ENCODE results near the gene C10orf67. TPM values are rescaled to one million over a fixed set of nuclear protein-coding genes. Genes with fewer than 3 reads are reported as not detected.

Gene C10orf67
- total and polyA plus RNA-seq, 5 donors from 2014 or later = 0.31 to 0.74 (median 0.48) TPM; not detected in 1

DNA sequence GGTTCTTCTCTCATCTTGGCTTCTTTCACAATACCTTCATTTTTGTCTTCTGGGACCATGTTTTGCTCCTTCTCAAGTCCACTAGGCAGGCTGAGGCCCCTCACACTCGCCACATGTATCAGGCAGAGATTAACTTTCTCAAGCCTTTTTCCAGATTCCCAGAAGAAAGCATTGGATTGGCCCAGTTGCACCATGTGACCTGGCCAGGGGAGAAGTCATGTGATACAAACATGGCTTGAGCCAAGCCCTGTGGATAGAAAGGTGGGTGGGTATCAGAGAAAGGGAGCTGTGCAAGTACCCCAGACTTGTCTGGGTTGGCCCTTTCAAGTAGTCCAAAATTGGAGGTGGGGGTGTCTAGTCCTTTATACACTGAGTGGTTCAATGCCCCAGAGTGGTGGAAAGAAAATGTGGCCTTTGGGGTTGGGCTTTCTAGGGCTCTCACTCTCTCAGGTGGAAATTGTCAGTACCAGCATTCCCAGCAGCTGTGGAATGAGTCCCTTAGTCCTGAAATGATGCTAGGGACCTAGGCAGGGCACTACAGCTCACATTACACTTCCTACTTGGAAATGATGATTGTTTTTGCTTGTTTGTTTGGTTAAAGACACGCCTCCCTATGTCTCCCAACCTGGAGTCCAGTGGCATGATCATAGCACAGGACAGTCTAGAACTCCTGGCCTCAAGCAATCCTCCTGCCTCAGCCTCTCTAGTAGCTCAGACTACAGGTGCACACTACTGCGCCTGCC is 36.9 kb upstream of the C10orf67 start:
- Mint-ChIP-seq H3K4me3 (no peak overlapping the region), H3K9me3 (peaks cover 0 to 3% (median 0%) of the 10 kb centered on the region in 7 donors), H3K27ac (no peak overlapping the region), H3K4me1 (no peaks in the 10 kb centered on the region), H3K36me3 (no peaks in the 10 kb centered on the region), H3K27me3 (peaks cover 4% of the 10 kb centered on the region)
- Histone ChIP-seq H3K4me1 (ENCODE audit: control insufficient read depth, insufficient read depth, low read length, poor library complexity, severe bottlenecking) (no peaks in the 10 kb centered on the region), H3K27ac (ENCODE audit: insufficient read depth, low read length, poor library complexity, severe bottlenecking) (no peak overlapping the region), H3K9me3 (ENCODE audit: control insufficient read depth in 2 of 2, low read length in 2 of 2) (no peaks in the 10 kb centered on the region), H3K27me3 (ENCODE audit: control insufficient read depth, insufficient read depth, low read length) (no peaks in the 10 kb centered on the region), H3K4me3 (ENCODE audit: low read depth, low read length) (no peak overlapping the region), H3K36me3 (ENCODE audit: control insufficient read depth, insufficient read depth, low read length) (no peaks in the 10 kb centered on the region)
- ATAC-seq (ENCODE audit: low read depth in 2 of 2) (no peak), DNase-seq (no peak)

DNA sequence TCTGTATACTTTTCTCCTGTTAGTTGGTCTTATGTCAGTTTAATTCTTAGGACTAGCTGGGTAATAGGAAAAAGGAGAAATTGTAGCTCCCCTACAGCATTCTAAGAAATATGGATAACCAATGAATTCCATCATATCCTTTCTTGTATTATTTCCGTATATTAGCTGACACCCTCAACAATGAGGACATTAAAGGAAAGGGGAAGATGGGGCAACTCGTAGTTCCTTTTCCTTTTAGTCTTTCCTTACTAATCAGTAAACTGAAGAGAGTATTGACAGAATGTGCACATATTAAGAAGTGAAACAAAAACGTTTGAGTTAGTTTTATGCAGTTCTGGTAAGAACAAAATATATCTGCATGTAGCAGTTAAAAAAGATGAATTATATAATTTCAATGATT is 35.1 kb upstream of the C10orf67 start:
- Mint-ChIP-seq H3K9me3 (peaks cover 0 to under 1% (median 0%) of the 10 kb centered on the region in 7 donors), H3K27me3 (peaks cover 4% of the 10 kb centered on the region), H3K4me3 (no peak overlapping the region), H3K36me3 (no peaks in the 10 kb centered on the region), H3K4me1 (no peaks in the 10 kb centered on the region), H3K27ac (no peak overlapping the region)
- no peaks in the 10 kb centered on the region for H3K4me1 ChIP-seq (ENCODE audit: control insufficient read depth, insufficient read depth, low read length, poor library complexity, severe bottlenecking)
- ATAC-seq (ENCODE audit: low read depth in 2 of 2) = no peak
- no peak overlapping the region for H3K27ac ChIP-seq (ENCODE audit: insufficient read depth, low read length, poor library complexity, severe bottlenecking)
- H3K9me3 ChIP-seq (ENCODE audit: control insufficient read depth in 2 of 2, low read length in 2 of 2) = no peaks in the 10 kb centered on the region
- no peaks in the 10 kb centered on the region for H3K36me3 ChIP-seq (ENCODE audit: control insufficient read depth, insufficient read depth, low read length)
- no peak overlapping the region for H3K4me3 ChIP-seq (ENCODE audit: low read depth, low read length)
- no peak for DNase-seq
- H3K27me3 ChIP-seq (ENCODE audit: control insufficient read depth, insufficient read depth, low read length) = no peaks in the 10 kb centered on the region

- Mint-ChIP-seq H3K27me3 (peaks cover 4% of the 10 kb centered on the region), H3K36me3 (no peaks in the 10 kb centered on the region), H3K4me1 (peaks cover 0 to 13% (median 3%) of the 10 kb centered on the region in 4 donors), H3K9me3 (no peaks in the 10 kb centered on the region), H3K4me3 (no peak overlapping the region), H3K27ac (no peak overlapping the region)
- no peaks in the 10 kb centered on the region for H3K9me3 ChIP-seq (ENCODE audit: control insufficient read depth in 2 of 2, low read length in 2 of 2)
- no peak overlapping the region for H3K27ac ChIP-seq (ENCODE audit: insufficient read depth, low read length, poor library complexity, severe bottlenecking)
- no peaks in the 10 kb centered on the region for H3K36me3 ChIP-seq (ENCODE audit: control insufficient read depth, insufficient read depth, low read length)
- no peak for DNase-seq
- no peaks in the 10 kb centered on the region for H3K4me1 ChIP-seq (ENCODE audit: control insufficient read depth, insufficient read depth, low read length, poor library complexity, severe bottlenecking)
- no peak overlapping the region for H3K4me3 ChIP-seq (ENCODE audit: low read depth, low read length)
- H3K27me3 ChIP-seq (ENCODE audit: control insufficient read depth, insufficient read depth, low read length) = no peaks in the 10 kb centered on the region
- ATAC-seq (ENCODE audit: low read depth in 2 of 2) = no peak
These were observed 31.6 kb upstream of the C10orf67 start for GRCh38 chr10:23376229-23376655.

DNA sequence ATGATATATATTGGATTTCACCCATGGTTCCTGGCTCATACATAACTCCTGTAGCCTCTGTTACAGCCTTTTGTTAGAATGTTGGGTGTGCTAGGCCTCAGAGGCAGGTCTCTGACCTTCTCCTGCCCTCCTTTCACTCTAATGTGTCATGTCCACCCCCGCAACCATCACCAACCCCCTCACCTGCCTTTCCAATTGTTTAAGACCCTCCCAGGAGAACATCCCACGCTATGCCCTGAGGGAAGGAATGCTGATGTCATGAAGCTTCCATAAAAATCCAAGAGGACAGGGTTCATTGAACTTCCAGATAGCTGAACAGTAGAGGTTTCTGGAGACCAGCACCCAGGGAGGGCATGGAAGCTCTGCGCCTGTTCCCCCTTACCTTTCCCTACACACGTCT is 30.8 kb upstream of the C10orf67 start:
- H3K4me3 ChIP-seq (ENCODE audit: low read depth, low read length) = no peak overlapping the region
- Mint-ChIP-seq H3K4me1 (peaks cover 0 to 16% (median 5%) of the 10 kb centered on the region in 4 donors), H3K27me3 (peaks cover 4% of the 10 kb centered on the region), H3K9me3 (no peaks in the 10 kb centered on the region), H3K4me3 (no peak overlapping the region), H3K36me3 (no peaks in the 10 kb centered on the region), H3K27ac (peak overlapping the region in 1 of 3 donors; percentile 62)
- H3K36me3 ChIP-seq (ENCODE audit: control insufficient read depth, insufficient read depth, low read length) = no peaks in the 10 kb centered on the region
- ATAC-seq (ENCODE audit: low read depth in 2 of 2) = no peak
- peaks cover 3% of the 10 kb centered on the region for H3K4me1 ChIP-seq (ENCODE audit: control insufficient read depth, insufficient read depth, low read length, poor library complexity, severe bottlenecking)
- no peaks in the 10 kb centered on the region for H3K27me3 ChIP-seq (ENCODE audit: control insufficient read depth, insufficient read depth, low read length)
- no peak for DNase-seq
- H3K27ac ChIP-seq (ENCODE audit: insufficient read depth, low read length, poor library complexity, severe bottlenecking) = no peak overlapping the region
- no peaks in the 10 kb centered on the region for H3K9me3 ChIP-seq (ENCODE audit: control insufficient read depth in 2 of 2, low read length in 2 of 2)

GRCh38 chr10:23373156-23373555 is 28.6 kb upstream of the C10orf67 start:
- no peak for ATAC-seq (ENCODE audit: low read depth in 2 of 2)
- Mint-ChIP-seq H3K27ac (peak overlapping the region in 1 of 3 donors; percentile 9), H3K27me3 (no peaks in the 10 kb centered on the region), H3K9me3 (peaks cover 0 to 2% (median 0%) of the 10 kb centered on the region in 7 donors), H3K36me3 (no peaks in the 10 kb centered on the region), H3K4me3 (peak overlapping the region in 1 of 4 donors; percentile 12), H3K4me1 (peaks cover 18 to 38% (median 25%) of the 10 kb centered on the region in 4 donors)
- H3K4me1 ChIP-seq (ENCODE audit: control insufficient read depth, insufficient read depth, low read length, poor library complexity, severe bottlenecking) = peaks cover 25% of the 10 kb centered on the region
- H3K27ac ChIP-seq (ENCODE audit: insufficient read depth, low read length, poor library complexity, severe bottlenecking) = no peak overlapping the region
- no peaks in the 10 kb centered on the region for H3K36me3 ChIP-seq (ENCODE audit: control insufficient read depth, insufficient read depth, low read length)
- DNase-seq = no peak
- no peaks in the 10 kb centered on the region for H3K9me3 ChIP-seq (ENCODE audit: control insufficient read depth in 2 of 2, low read length in 2 of 2)
- H3K27me3 ChIP-seq (ENCODE audit: control insufficient read depth, insufficient read depth, low read length) = no peaks in the 10 kb centered on the region
- no peak overlapping the region for H3K4me3 ChIP-seq (ENCODE audit: low read depth, low read length)

- no peak overlapping the region for H3K4me3 Mint-ChIP-seq
- no peaks in the 10 kb centered on the region for H3K27me3 Mint-ChIP-seq
- H3K27ac Mint-ChIP-seq = no peak overlapping the region
- no peak overlapping the region for H3K27ac ChIP-seq (ENCODE audit: insufficient read depth, low read length, poor library complexity, severe bottlenecking)
- peaks cover 19 to 46% (median 37%) of the 10 kb centered on the region in 4 donors for H3K4me1 Mint-ChIP-seq
- no peaks in the 10 kb centered on the region for H3K9me3 ChIP-seq (ENCODE audit: control insufficient read depth in 2 of 2, low read length in 2 of 2)
- peaks cover 31% of the 10 kb centered on the region for H3K4me1 ChIP-seq (ENCODE audit: control insufficient read depth, insufficient read depth, low read length, poor library complexity, severe bottlenecking)
- DNase-seq = peak in 1 of 3 donors; percentile 19
- no peak for ATAC-seq (ENCODE audit: low read depth in 2 of 2)
- peaks cover 0 to 2% (median 0%) of the 10 kb centered on the region in 7 donors for H3K9me3 Mint-ChIP-seq
- no peaks in the 10 kb centered on the region for H3K27me3 ChIP-seq (ENCODE audit: control insufficient read depth, insufficient read depth, low read length)
- no peaks in the 10 kb centered on the region for H3K36me3 ChIP-seq (ENCODE audit: control insufficient read depth, insufficient read depth, low read length)
- no peaks in the 10 kb centered on the region for H3K36me3 Mint-ChIP-seq
- no peak overlapping the region for H3K4me3 ChIP-seq (ENCODE audit: low read depth, low read length)
These were observed 26.5 kb upstream of the C10orf67 start for GRCh38 chr10:23371073-23371472.

- no peaks in the 10 kb centered on the region for H3K36me3 ChIP-seq (ENCODE audit: control insufficient read depth, insufficient read depth, low read length)
- DNase-seq (peak in 1 of 3 donors; percentile 23), ATAC-seq (ENCODE audit: low read depth in 2 of 2) (no peak)
- no peaks in the 10 kb centered on the region for H3K27me3 Mint-ChIP-seq
- peaks cover 19 to 55% (median 45%) of the 10 kb centered on the region in 4 donors for H3K4me1 Mint-ChIP-seq
- H3K4me3 ChIP-seq (ENCODE audit: low read depth, low read length) = no peak overlapping the region
- no peaks in the 10 kb centered on the region for H3K9me3 ChIP-seq (ENCODE audit: control insufficient read depth in 2 of 2, low read length in 2 of 2)
- H3K27ac Mint-ChIP-seq = peak overlapping the region; percentile 22 to 65 (median 59)
- no peaks in the 10 kb centered on the region for H3K36me3 Mint-ChIP-seq
- peaks cover 38% of the 10 kb centered on the region for H3K4me1 ChIP-seq (ENCODE audit: control insufficient read depth, insufficient read depth, low read length, poor library complexity, severe bottlenecking)
- peaks cover 0 to 2% (median 0%) of the 10 kb centered on the region in 7 donors for H3K9me3 Mint-ChIP-seq
- H3K27me3 ChIP-seq (ENCODE audit: control insufficient read depth, insufficient read depth, low read length) = no peaks in the 10 kb centered on the region
- H3K27ac ChIP-seq (ENCODE audit: insufficient read depth, low read length, poor library complexity, severe bottlenecking) = no peak overlapping the region
- H3K4me3 Mint-ChIP-seq = peak overlapping the region in 2 of 4 donors; percentile 3 to 7
These were observed 25.5 kb upstream of the C10orf67 start for GRCh38 chr10:23370106-23370505.

All from CD4-positive, CD25-positive, alpha-beta regulatory T cell (primary cell).